ENCODE results near the gene MAP4K2. TPM values are rescaled to one million over a fixed set of nuclear protein-coding genes. Genes with fewer than 3 reads are reported as not detected.

The MAP4K2 gene
- total and polyA plus RNA-seq, 2 of the 8 experiments (the other 6 are each of a cell fraction or from before 2014, with no cell fraction given), result 20.1 to 20.7 TPM

DNA sequence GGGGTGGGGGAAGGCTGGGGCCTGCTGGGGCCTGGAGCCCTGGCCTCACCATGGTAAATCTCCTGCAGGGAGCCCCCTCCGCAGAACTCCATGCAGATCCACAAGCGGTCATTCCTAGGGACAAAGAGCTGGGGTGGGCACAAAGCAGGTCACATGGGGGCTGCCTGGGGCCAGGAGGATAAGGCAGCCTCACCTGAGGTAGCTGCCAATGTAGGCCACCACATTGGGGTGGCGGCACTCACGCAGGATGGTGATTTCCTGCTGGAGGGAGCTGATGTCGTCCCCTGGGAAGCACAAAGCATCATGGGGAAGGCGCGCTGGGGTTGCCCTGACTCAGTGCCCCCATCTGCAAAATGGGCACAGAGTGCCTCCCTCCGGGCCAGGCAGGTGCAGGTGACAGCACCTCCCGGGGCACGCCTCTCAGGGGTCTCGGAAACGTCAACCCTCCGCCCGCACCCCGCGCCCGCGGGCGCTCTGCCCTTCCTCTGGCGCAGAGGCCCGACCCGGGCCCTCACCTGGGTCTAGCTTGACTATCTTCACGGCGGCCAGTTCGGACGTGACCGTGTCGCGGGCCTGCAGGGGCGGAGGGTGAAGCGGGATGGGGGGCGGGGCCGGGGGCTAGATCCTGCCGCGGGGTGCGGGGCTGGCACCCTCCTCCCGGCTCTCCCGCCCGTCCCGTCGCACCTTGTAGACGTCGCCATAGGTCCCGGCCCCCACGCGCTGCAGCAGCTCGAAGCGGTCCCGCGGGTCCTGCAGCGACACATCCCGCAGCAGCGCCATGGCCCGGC, 450 bp downstream of the MAP4K2 start (continued):
- TF ChIP-seq, protein P1, sequence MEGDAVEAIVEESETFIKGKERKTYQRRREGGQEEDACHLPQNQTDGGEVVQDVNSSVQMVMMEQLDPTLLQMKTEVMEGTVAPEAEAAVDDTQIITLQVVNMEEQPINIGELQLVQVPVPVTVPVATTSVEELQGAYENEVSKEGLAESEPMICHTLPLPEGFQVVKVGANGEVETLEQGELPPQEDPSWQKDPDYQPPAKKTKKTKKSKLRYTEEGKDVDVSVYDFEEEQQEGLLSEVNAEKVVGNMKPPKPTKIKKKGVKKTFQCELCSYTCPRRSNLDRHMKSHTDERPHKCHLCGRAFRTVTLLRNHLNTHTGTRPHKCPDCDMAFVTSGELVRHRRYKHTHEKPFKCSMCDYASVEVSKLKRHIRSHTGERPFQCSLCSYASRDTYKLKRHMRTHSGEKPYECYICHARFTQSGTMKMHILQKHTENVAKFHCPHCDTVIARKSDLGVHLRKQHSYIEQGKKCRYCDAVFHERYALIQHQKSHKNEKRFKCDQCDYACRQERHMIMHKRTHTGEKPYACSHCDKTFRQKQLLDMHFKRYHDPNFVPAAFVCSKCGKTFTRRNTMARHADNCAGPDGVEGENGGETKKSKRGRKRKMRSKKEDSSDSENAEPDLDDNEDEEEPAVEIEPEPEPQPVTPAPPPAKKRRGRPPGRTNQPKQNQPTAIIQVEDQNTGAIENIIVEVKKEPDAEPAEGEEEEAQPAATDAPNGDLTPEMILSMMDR (IDR thresholded peaks at IDR 0.05; ENCODE audit: control extremely low read depth in 1 of 3, insufficient read depth in 1 of 3, low read depth in 1 of 3, low read length in 3 of 3), result no peak
- TF ChIP-seq CREB1 (IDR thresholded peaks at IDR 0.05), result peak; percentile 79
- TF ChIP-seq CEBPB (IDR thresholded peaks at IDR 0.05; ENCODE audit: low read depth, low read length), result no peak
- no peak for TF ChIP-seq CHD2 (IDR thresholded peaks at IDR 0.05; ENCODE audit: low read length)
- no peak for TF ChIP-seq CBX5 (IDR thresholded peaks at IDR 0.05; ENCODE audit: low read depth, low read length)
- TF ChIP-seq, protein P2, sequence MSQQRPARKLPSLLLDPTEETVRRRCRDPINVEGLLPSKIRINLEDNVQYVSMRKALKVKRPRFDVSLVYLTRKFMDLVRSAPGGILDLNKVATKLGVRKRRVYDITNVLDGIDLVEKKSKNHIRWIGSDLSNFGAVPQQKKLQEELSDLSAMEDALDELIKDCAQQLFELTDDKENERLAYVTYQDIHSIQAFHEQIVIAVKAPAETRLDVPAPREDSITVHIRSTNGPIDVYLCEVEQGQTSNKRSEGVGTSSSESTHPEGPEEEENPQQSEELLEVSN (IDR thresholded peaks at IDR 0.05), result no peak
- TF ChIP-seq SP1 (IDR thresholded peaks at IDR 0.05; ENCODE audit: low read depth, low read length), result no peak
- TF ChIP-seq CHD1 (IDR thresholded peaks at IDR 0.05; ENCODE audit: low read depth, low read length), result no peak

Data from H1 (cell line).